HepG2 (cell line): ENCODE data around the gene SNHG17. TPM values are rescaled to one million over a fixed set of nuclear protein-coding genes. Genes with fewer than 3 reads are reported as not detected.

Source experiments
- ATRX ChIP-seq: sonication (generic); formaldehyde crosslinking; IDR thresholded peaks from 2 replicates; pipeline ENCODE4 v1.4.0; 2020; ENCODE audit warnings: missing genetic modification reagents, borderline replicate concordance
- CBX2 ChIP-seq, 2 experiments: fragments of 200-600 bp in 1 of 2; sonication (generic); formaldehyde crosslinking in 1 of 2; IDR thresholded peaks; 2 replicates each; pipeline versions ENCODE4 v1.7.0 to v1.8.1; 2018 to 2022; ENCODE audit warnings: low read depth in 2 of 2, low read length in 1 of 2, mild to moderate bottlenecking in 1 of 2, missing genetic modification reagents in 1 of 2
- CHCHD3 ChIP-seq: sonication (generic); formaldehyde crosslinking; IDR thresholded peaks from 2 replicates; pipeline ENCODE4 v1.8.0; 2022; ENCODE audit warnings: mild to moderate bottlenecking, missing genetic modification reagents, moderate library complexity
- GLMP ChIP-seq: sonication (generic); formaldehyde crosslinking; IDR thresholded peaks from 2 replicates; pipeline ENCODE4 v1.9.0; 2021; ENCODE audit warnings: missing genetic modification reagents, mild to moderate bottlenecking, borderline replicate concordance
- NFKB2 ChIP-seq: sonication (generic); formaldehyde crosslinking; IDR thresholded peaks from 2 replicates; pipeline ENCODE4 v1.4.0; 2020; ENCODE audit warnings: missing genetic modification reagents, borderline replicate concordance
- NR2C2 ChIP-seq: sonication (generic); formaldehyde crosslinking; IDR thresholded peaks from 2 replicates; pipeline ENCODE4 v1.4.0; 2020; ENCODE audit warnings: missing genetic modification reagents, mild to moderate bottlenecking, moderate library complexity, borderline replicate concordance
- PAF1 ChIP-seq: IDR thresholded peaks from 2 replicates; pipeline ENCODE4 v1.6.1; 2016; ENCODE audit warnings: missing genetic modification reagents, missing compliant biosample characterization
- RFX5 ChIP-seq: IDR thresholded peaks from 2 replicates; pipeline ENCODE4 v1.6.1; 2011; ENCODE audit warnings: low read depth, low read length, improper control_type of control experiment
- SIN3A ChIP-seq: IDR thresholded peaks from 2 replicates; pipeline ENCODE4 v1.6.1; 2011; ENCODE audit warnings: low read depth, mild to moderate bottlenecking, control low read depth, low read length, borderline replicate concordance
- ZBTB42 ChIP-seq: sonication (generic); formaldehyde crosslinking; IDR thresholded peaks from 2 replicates; pipeline ENCODE4 v1.5.0; 2020; ENCODE audit warnings: mild to moderate bottlenecking, missing genetic modification reagents
- ZNF10 ChIP-seq: sonication (generic); formaldehyde crosslinking; IDR thresholded peaks from 2 replicates; pipeline ENCODE4 v1.4.0; 2020; ENCODE audit warnings: mild to moderate bottlenecking, low read depth, missing genetic modification reagents, borderline replicate concordance
- ZNF263 ChIP-seq: sonication (generic); formaldehyde crosslinking; IDR thresholded peaks from 2 replicates; pipeline ENCODE4 v1.4.0; 2020; ENCODE audit warnings: missing genetic modification reagents
- ZNF484 ChIP-seq: sonication (generic); formaldehyde crosslinking; IDR thresholded peaks from 2 replicates; pipeline ENCODE4 v1.5.1; 2020; ENCODE audit warnings: mild to moderate bottlenecking, low read depth, missing genetic modification reagents, borderline replicate concordance
- ZNF501 ChIP-seq: sonication (generic); formaldehyde crosslinking; IDR thresholded peaks from 2 replicates; pipeline ENCODE4 v1.5.1; 2020; ENCODE audit warnings: mild to moderate bottlenecking, moderate library complexity, missing genetic modification reagents
- ZNF609 ChIP-seq: sonication (generic); formaldehyde crosslinking; IDR thresholded peaks from 2 replicates; pipeline ENCODE4 v1.4.0; 2020; ENCODE audit warnings: mild to moderate bottlenecking, missing genetic modification reagents, borderline replicate concordance
- polyA plus RNA-seq, 8 experiments: library from polyadenylated mRNA; depleted of rRNA in 3 of 8; stranded (reverse) in 7 of 8; unstranded in 1 of 8; fragments of >200 nt; fragmentation: Illumina TruSeq in 4 of 8; extraction: Trizol in 4 of 8; gene quantifications; 2 replicates each; pipeline versions ENCODE4 v1.2.1 to v1.2.3, GENCODE V29; 2011 to 2016; ENCODE audit warnings: low read depth in 4 of 8, missing spikeins in 1 of 8, mixed read lengths in 1 of 8; ENCODE audit not compliant: insufficient read depth in 1 of 8
- total RNA-seq, 5 experiments: library from RNA; depleted of rRNA; stranded (reverse); fragments of >200 nt; fragmentation: Illumina TruSeq; extraction: Trizol; gene quantifications; 2 replicates each; pipeline ENCODE4 v1.2.3, GENCODE V29; 2016; ENCODE audit warnings: low read depth in 1 of 5
- TF ChIP-seq, protein P1 (sequence below): sonication (generic); formaldehyde crosslinking; IDR thresholded peaks from 2 replicates; pipeline ENCODE4 v1.4.0; 2020; ENCODE audit warnings: missing genetic modification reagents, borderline replicate concordance
- TF ChIP-seq, protein P2 (sequence below): sonication (generic); formaldehyde crosslinking; IDR thresholded peaks from 2 replicates; pipeline ENCODE4 v1.4.0; 2020; ENCODE audit warnings: missing genetic modification reagents

Gene SNHG17
- total and polyA plus RNA-seq, 2 of the 13 experiments (the other 11 are each of a cell fraction or from before 2014, with no cell fraction given): 26.2 to 41.2 TPM

GRCh38 chr20:38446441-38447209, 11.5 kb upstream of the SNHG17 start (continued):
- TF ChIP-seq CHCHD3: peak; percentile 83; the same call in 1 of the 2 replicates
- peak; percentile 74; the same call in 1 of the 2 replicates for TF ChIP-seq PAF1 (CRISPR knock-in tag)
- peak; percentile 84; the same call in 1 of the 2 replicates for TF ChIP-seq GLMP (CRISPR knock-in tag)
- TF ChIP-seq RFX5: peak; percentile 32; the same call in 1 of the 2 replicates
- TF ChIP-seq ZNF484 (CRISPR knock-in tag): peak; percentile 81; the same call in 1 of the 2 replicates
- TF ChIP-seq NFKB2: peak; percentile 94
- peak; percentile 72 for TF ChIP-seq NR2C2
- TF ChIP-seq, protein P1, sequence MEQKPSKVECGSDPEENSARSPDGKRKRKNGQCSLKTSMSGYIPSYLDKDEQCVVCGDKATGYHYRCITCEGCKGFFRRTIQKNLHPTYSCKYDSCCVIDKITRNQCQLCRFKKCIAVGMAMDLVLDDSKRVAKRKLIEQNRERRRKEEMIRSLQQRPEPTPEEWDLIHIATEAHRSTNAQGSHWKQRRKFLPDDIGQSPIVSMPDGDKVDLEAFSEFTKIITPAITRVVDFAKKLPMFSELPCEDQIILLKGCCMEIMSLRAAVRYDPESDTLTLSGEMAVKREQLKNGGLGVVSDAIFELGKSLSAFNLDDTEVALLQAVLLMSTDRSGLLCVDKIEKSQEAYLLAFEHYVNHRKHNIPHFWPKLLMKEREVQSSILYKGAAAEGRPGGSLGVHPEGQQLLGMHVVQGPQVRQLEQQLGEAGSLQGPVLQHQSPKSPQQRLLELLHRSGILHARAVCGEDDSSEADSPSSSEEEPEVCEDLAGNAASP (CRISPR knock-in tag): peak; percentile 94
- TF ChIP-seq ZNF263 (CRISPR knock-in tag): peak; percentile 82
- TF ChIP-seq, protein P2, sequence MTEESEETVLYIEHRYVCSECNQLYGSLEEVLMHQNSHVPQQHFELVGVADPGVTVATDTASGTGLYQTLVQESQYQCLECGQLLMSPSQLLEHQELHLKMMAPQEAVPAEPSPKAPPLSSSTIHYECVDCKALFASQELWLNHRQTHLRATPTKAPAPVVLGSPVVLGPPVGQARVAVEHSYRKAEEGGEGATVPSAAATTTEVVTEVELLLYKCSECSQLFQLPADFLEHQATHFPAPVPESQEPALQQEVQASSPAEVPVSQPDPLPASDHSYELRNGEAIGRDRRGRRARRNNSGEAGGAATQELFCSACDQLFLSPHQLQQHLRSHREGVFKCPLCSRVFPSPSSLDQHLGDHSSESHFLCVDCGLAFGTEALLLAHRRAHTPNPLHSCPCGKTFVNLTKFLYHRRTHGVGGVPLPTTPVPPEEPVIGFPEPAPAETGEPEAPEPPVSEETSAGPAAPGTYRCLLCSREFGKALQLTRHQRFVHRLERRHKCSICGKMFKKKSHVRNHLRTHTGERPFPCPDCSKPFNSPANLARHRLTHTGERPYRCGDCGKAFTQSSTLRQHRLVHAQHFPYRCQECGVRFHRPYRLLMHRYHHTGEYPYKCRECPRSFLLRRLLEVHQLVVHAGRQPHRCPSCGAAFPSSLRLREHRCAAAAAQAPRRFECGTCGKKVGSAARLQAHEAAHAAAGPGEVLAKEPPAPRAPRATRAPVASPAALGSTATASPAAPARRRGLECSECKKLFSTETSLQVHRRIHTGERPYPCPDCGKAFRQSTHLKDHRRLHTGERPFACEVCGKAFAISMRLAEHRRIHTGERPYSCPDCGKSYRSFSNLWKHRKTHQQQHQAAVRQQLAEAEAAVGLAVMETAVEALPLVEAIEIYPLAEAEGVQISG (CRISPR knock-in tag): peak; percentile 100
- TF ChIP-seq ZNF501 (CRISPR knock-in tag): peak; percentile 98
- peak; percentile 98 for TF ChIP-seq SIN3A
- peak; percentile 89 for TF ChIP-seq ZNF609 (CRISPR knock-in tag)
- no peak for TF ChIP-seq ZNF10 (CRISPR knock-in tag)
- peak; percentile 88; the same call in 1 of the 2 replicates for TF ChIP-seq ZBTB42
- no peak for TF ChIP-seq CBX2 (IDR thresholded peaks at IDR 0.05; ENCODE audit: low read depth, low read length)
- TF ChIP-seq CBX2 (CRISPR knock-in tag; IDR thresholded peaks at IDR 0.05; ENCODE audit: low read depth): peak; percentile 72; the same call in 1 of the 2 replicates
- 0 out of 2 replicates have a peak, but pooled peaks have one; percentile 72 for TF ChIP-seq ATRX (CRISPR knock-in tag)
